ENCODE data around the gene SLC35F6.

DNA sequence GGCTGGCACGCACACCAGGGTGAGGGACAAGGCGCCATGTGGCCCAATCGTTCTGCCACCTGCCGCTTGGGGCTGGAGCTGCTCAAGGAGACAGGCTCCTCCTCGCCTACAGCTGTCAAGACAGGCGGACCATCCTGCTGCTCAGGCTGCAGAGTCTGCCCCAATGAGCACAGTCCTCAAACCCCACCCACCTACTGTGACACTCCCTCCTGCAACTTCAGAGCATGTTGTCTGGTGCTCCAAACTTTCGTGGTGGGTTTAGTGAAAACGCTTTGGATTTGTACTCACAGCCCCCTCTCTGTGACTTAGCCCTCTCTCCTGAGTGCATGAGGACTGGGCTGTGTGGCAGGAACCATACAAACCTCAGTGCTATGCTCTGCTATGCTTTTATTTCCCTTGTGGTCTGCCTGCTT, 23.2 kb upstream of the SLC35F6 start:
- TF ChIP-seq POLR2A (IDR thresholded peaks at IDR 0.05) (no peak), EP300 (IDR thresholded peaks at IDR 0.05) (no peak)
- TF ChIP-seq, protein P1, sequence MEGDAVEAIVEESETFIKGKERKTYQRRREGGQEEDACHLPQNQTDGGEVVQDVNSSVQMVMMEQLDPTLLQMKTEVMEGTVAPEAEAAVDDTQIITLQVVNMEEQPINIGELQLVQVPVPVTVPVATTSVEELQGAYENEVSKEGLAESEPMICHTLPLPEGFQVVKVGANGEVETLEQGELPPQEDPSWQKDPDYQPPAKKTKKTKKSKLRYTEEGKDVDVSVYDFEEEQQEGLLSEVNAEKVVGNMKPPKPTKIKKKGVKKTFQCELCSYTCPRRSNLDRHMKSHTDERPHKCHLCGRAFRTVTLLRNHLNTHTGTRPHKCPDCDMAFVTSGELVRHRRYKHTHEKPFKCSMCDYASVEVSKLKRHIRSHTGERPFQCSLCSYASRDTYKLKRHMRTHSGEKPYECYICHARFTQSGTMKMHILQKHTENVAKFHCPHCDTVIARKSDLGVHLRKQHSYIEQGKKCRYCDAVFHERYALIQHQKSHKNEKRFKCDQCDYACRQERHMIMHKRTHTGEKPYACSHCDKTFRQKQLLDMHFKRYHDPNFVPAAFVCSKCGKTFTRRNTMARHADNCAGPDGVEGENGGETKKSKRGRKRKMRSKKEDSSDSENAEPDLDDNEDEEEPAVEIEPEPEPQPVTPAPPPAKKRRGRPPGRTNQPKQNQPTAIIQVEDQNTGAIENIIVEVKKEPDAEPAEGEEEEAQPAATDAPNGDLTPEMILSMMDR (IDR thresholded peaks at IDR 0.05), result no peak

Data from ovary (tissue), 3 donors.